ENCODE data around the gene CTNND2. TPM values are rescaled to one million over a fixed set of nuclear protein-coding genes. Genes with fewer than 3 reads are reported as not detected.
"Not testable (repeated sequence)": the region's sequence is repeated elsewhere in the genome, so short reads cannot be mapped to it uniquely, and the experiment has no call there.

CTNND2 gene
- total RNA-seq, 4 donors from 2014 or later, result 0.04 TPM; not detected in 3

DNA sequence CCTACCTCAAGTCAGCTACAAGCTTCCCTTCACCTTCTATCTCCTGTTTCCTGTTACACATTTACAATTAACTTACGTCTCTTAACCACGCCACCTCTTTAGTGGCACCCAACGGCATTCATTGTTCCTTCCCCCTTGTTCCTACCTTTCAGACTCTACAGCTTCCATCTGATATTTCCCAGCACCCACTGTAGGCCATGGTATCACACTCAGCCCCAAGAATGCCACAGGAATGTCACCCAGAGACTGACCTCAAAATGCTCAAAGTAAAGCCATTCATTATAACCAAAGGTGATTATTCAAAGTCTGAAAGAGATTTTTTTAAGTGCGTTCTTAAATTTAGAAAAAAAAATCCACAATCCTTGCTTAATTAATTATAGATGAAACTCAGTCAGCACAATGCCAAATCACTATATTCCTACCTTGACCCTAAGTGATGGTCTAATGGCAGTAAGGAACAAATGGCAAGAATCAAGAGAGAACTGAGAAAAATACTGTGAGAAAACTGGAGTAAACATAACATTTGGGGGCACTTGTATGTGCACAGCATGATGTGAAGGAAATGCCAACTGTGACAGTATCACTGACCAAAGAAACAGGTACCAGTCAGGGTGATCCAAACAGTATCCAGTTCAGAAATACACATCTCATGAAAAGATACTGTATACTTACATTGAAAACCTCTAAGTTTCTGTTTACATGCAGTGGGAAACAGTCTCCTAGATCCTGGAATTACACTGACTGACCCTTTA, 52.1 kb downstream of the CTNND2 start:
- intact Hi-C loops (cut with DNase I; ENCODE audit: low total_unique reads), result no loop called here
- H3K27me3 ChIP-seq, result no peaks in the 10 kb centered on the region
- TF ChIP-seq, protein P1, sequence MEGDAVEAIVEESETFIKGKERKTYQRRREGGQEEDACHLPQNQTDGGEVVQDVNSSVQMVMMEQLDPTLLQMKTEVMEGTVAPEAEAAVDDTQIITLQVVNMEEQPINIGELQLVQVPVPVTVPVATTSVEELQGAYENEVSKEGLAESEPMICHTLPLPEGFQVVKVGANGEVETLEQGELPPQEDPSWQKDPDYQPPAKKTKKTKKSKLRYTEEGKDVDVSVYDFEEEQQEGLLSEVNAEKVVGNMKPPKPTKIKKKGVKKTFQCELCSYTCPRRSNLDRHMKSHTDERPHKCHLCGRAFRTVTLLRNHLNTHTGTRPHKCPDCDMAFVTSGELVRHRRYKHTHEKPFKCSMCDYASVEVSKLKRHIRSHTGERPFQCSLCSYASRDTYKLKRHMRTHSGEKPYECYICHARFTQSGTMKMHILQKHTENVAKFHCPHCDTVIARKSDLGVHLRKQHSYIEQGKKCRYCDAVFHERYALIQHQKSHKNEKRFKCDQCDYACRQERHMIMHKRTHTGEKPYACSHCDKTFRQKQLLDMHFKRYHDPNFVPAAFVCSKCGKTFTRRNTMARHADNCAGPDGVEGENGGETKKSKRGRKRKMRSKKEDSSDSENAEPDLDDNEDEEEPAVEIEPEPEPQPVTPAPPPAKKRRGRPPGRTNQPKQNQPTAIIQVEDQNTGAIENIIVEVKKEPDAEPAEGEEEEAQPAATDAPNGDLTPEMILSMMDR (IDR thresholded peaks at IDR 0.05 in 4 of 5, conservative IDR thresholded peaks at IDR 0.05 in 1 of 5), result no peak
- no peak for TF ChIP-seq POLR2A (IDR thresholded peaks at IDR 0.05)
- H3K9me3 ChIP-seq, result no peaks in the 10 kb centered on the region
- H3K4me1 ChIP-seq, result no peaks in the 10 kb centered on the region
- no peak for DNase-seq
- in situ Hi-C loops (cut with MboI; ENCODE audit: low sequenced_read_pairs in 4 of 4), result no loop called here
- no peak overlapping the region for H3K27ac ChIP-seq
- ATAC-seq, result no peak
- no peaks in the 10 kb centered on the region for H3K36me3 ChIP-seq
- no peak overlapping the region for H3K4me3 ChIP-seq

DNA sequence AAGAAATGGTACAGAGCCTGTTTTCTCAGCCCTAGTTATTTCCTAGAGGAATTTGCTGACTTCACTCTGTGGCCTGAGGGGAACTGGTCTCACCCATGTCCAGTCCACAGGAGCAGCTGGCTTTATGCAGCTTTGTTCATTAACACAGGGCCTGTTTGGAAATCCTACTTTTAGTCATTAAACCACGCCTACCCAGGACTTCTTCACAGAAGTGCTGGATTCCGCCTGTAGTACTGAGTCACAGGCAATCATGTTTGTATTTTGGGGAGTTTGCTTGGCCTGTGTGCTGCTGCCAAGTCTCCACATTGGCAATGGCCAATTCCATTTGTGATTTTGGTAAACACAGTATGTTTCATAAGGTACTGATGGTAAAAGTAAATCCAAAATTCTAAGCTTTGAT, 52.8 kb downstream of the CTNND2 start:
- no peaks in the 10 kb centered on the region for H3K4me1 ChIP-seq
- no peak overlapping the region for H3K27ac ChIP-seq
- no peak for TF ChIP-seq POLR2A (IDR thresholded peaks at IDR 0.05)
- H3K27me3 ChIP-seq, result no peaks in the 10 kb centered on the region
- in situ Hi-C loops (cut with MboI; ENCODE audit: low sequenced_read_pairs in 4 of 4) (no loop called here), intact Hi-C loops (cut with DNase I; ENCODE audit: low total_unique reads) (no loop called here)
- no peaks in the 10 kb centered on the region for H3K9me3 ChIP-seq
- DNase-seq (no peak), ATAC-seq (no peak)
- H3K36me3 ChIP-seq, result no peaks in the 10 kb centered on the region
- no peak overlapping the region for H3K4me3 ChIP-seq

DNA sequence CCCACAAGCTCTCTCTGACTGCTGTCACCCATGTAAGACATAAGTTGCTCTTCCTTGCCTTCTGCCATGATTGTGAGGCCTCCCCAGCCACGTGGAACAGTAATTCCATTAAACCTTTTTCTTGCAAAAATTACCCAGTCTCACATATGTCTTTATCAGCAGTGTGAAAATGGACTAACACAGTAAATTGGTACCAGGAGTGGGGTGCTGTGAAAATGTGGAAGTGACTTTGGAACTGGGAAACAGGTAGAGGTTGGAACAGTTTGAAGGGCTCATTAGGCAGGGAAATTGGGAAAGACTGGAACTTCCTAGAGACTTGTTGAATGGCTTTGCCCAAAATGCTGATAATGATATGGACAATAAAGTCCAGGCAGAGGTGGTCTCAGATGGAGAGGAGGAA, 75.7 kb downstream of the CTNND2 start:
- intact Hi-C loops (cut with DNase I; ENCODE audit: low total_unique reads), result not testable (repeated sequence)

DNA sequence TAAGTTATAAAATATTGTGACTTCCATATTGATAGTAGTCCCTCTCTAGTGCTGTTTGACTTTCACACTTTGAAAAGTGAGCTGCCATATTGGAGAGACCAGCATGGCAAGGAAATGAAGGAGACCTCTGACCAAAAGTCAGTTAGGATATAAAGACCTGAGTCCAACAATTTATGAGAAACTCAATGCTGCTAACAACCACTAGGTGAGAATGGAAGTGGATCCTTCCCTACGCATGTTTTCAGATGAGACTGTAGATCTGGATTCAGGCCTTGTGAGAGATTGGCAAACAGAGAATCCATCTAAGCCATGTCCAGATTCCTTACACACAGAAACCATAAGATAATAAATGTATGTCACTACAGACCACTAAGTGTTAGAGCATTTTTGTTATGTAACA, 81.6 kb downstream of the CTNND2 start:
- in situ Hi-C loops (cut with MboI; ENCODE audit: low sequenced_read_pairs in 4 of 4) (no loop called here), intact Hi-C loops (cut with DNase I; ENCODE audit: low total_unique reads) (no loop called here)
- ATAC-seq, result no peak

More for the DNA sequence above, 75.7 kb downstream of the CTNND2 start:
- H3K9me3 ChIP-seq; H3K4me3 ChIP-seq; H3K27ac ChIP-seq; H3K27me3 ChIP-seq; H3K36me3 ChIP-seq; ATAC-seq; H3K4me1 ChIP-seq; in situ Hi-C loops (cut with MboI; ENCODE audit: low sequenced_read_pairs in 4 of 4); DNase-seq: not testable (repeated sequence)

DNA sequence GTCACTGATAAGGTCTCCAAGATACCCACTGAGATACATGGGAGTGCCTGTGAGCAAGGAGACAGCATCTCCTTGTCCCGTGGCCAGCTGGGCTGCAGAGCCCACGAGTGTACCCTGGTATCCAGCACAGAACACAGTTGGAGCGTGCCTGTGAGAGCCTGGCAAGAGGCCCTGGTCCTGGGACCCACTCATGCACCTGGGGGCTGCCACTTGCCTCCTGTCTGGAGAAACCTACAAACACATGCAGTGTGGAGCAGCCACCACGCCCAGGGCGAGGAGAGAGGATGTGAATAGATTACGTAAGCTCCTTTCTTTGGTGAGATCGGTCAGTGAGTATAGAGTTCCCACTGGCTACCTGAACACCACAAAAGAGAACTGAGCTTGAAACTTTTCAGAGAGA, 88.3 kb downstream of the CTNND2 start:
- TF ChIP-seq POLR2A (IDR thresholded peaks at IDR 0.05), result no peak
- TF ChIP-seq, protein P1 (IDR thresholded peaks at IDR 0.05 in 4 of 5, conservative IDR thresholded peaks at IDR 0.05 in 1 of 5), result no peak
- Histone ChIP-seq H3K4me3 (no peak overlapping the region), H3K27ac (no peak overlapping the region), H3K4me1 (no peaks in the 10 kb centered on the region), H3K27me3 (no peaks in the 10 kb centered on the region), H3K9me3 (no peaks in the 10 kb centered on the region), H3K36me3 (no peaks in the 10 kb centered on the region)
- ATAC-seq (no peak), DNase-seq (no peak)
- in situ Hi-C loops (cut with MboI; ENCODE audit: low sequenced_read_pairs in 4 of 4), result no loop called here
- intact Hi-C loops (cut with DNase I; ENCODE audit: low total_unique reads), result no loop called here

More for the DNA sequence above, 81.6 kb downstream of the CTNND2 start:
- H3K9me3 ChIP-seq, result no peaks in the 10 kb centered on the region
- TF ChIP-seq, protein P1 (IDR thresholded peaks at IDR 0.05 in 4 of 5, conservative IDR thresholded peaks at IDR 0.05 in 1 of 5), result no peak
- no peak for TF ChIP-seq POLR2A (IDR thresholded peaks at IDR 0.05)
- no peak overlapping the region for H3K27ac ChIP-seq
- no peak overlapping the region for H3K4me3 ChIP-seq
- H3K36me3 ChIP-seq, result no peaks in the 10 kb centered on the region
- H3K4me1 ChIP-seq, result no peaks in the 10 kb centered on the region
- DNase-seq, result no peak
- H3K27me3 ChIP-seq, result no peaks in the 10 kb centered on the region

DNA sequence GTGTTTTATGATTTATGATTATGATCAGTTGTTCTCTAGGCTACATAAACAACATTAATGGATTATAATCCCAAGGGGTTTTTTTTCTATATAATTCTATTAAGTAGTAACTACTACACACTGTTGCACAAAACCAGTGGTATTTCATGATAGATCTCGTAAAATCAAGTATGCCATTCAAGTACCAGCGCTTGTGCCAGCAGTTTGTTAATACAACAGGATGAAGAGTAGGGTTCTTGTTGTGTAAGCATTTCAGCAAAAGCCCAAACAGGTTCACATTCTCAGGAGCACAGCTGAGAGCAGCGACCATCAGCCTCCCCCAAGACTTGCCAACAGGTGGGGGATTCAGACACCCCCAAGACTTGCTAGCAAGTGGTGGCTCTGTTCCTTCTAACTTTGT, 88.8 kb downstream of the CTNND2 start:
- no peak overlapping the region for H3K4me3 ChIP-seq
- ATAC-seq (no peak), DNase-seq (no peak)
- in situ Hi-C loops (cut with MboI; ENCODE audit: low sequenced_read_pairs in 4 of 4) (no loop called here), intact Hi-C loops (cut with DNase I; ENCODE audit: low total_unique reads) (no loop called here)
- no peaks in the 10 kb centered on the region for H3K4me1 ChIP-seq
- H3K27ac ChIP-seq, result no peak overlapping the region
- no peaks in the 10 kb centered on the region for H3K27me3 ChIP-seq
- H3K36me3 ChIP-seq, result no peaks in the 10 kb centered on the region
- no peaks in the 10 kb centered on the region for H3K9me3 ChIP-seq
- TF ChIP-seq, protein P1 (IDR thresholded peaks at IDR 0.05 in 4 of 5, conservative IDR thresholded peaks at IDR 0.05 in 1 of 5), result no peak
- no peak for TF ChIP-seq POLR2A (IDR thresholded peaks at IDR 0.05)
